ENCODE results near the gene COA3.

COA3 gene

GRCh38 chr17:42751628-42752027, 46.9 kb downstream of the COA3 start:
- TF ChIP-seq CTCF (conservative IDR thresholded peaks at IDR 0.05; ENCODE audit: control insufficient read depth, insufficient read depth, low read depth, low read length) = no peak
- no peak overlapping the region for H3K4me3 ChIP-seq (ENCODE audit: control insufficient read depth, low read depth, low read length)
- DNase-seq (ENCODE audit: low read depth) = no peak

- TF ChIP-seq CTCF (conservative IDR thresholded peaks at IDR 0.05; ENCODE audit: control insufficient read depth, insufficient read depth, low read depth, low read length) = no peak
- no peak for DNase-seq (ENCODE audit: low read depth)
- no peak overlapping the region for H3K4me3 ChIP-seq (ENCODE audit: control insufficient read depth, low read depth, low read length)
Observed at GRCh38 chr17:42750739-42751344, 47.7 kb downstream of the COA3 start.

GRCh38 chr17:42748908-42749798, 49.4 kb downstream of the COA3 start:
- TF ChIP-seq CTCF (conservative IDR thresholded peaks at IDR 0.05; ENCODE audit: control insufficient read depth, insufficient read depth, low read depth, low read length) = no peak
- DNase-seq (ENCODE audit: low read depth) = peak; percentile 48
- H3K4me3 ChIP-seq (ENCODE audit: control insufficient read depth, low read depth, low read length) = no peak overlapping the region

GRCh38 chr17:42748202-42748907, 50.1 kb downstream of the COA3 start:
- no peak for DNase-seq (ENCODE audit: low read depth)
- H3K4me3 ChIP-seq (ENCODE audit: control insufficient read depth, low read depth, low read length) = no peak overlapping the region
- no peak for TF ChIP-seq CTCF (conservative IDR thresholded peaks at IDR 0.05; ENCODE audit: control insufficient read depth, insufficient read depth, low read depth, low read length)
